SK-N-MC (cell line): Measurements from ENCODE around the gene ADK.

Experiments used
- EZH2 ChIP-seq: fragments of 200-600 bp; sonication (generic); IDR thresholded peaks from one replicate; pipeline ENCODE4 v1.6.1; 2017; ENCODE audit warnings: antibody characterized with exemption
- FOXP2 ChIP-seq: optimal IDR thresholded peaks from 2 replicates; pipeline ENCODE3; 2011; ENCODE audit warnings: mild to moderate bottlenecking, moderate library complexity; ENCODE audit not compliant: insufficient read depth; ENCODE audit errors: extremely low read length, control extremely low read depth
- POLR2AphosphoS5 ChIP-seq: IDR thresholded peaks from 2 replicates; pipeline ENCODE4 v1.6.1; 2012; ENCODE audit warnings: mild to moderate bottlenecking, low read depth, low read length, borderline replicate concordance

DNA sequence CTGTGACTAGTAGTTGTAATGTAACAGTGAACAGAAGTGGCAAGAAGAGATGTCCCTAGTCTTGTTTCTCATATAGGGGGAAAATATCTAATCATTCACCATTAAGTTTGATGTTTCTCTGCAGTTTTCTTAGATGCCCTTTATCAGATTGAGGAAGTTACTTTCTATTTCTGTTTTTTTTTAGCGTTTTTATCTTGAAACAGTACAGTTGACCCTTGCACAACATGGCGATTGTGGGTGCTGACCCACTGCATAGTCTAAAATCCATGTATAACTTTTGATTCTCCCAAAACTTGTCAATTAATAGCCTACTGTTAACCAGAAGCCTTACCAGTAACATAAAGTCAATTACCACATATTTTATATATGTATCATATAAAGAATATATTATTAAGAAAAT is 192.0 kb downstream of the ADK start:
- TF ChIP-seq POLR2AphosphoS5: no peak
- no peak for TF ChIP-seq EZH2
- no peak for TF ChIP-seq FOXP2
